Endometrium (tissue), 2 donors: ENCODE data around the gene RSRC1.

Source experiments
- FAIRE-seq: peaks from 2 replicates; lab custom pipeline; 2012; peaks lifted over from hg19 to GRCh38; lab: Jason Lieb, UNC
- donor health status: control.
- donor health status: control.

The RSRC1 gene

GRCh38 chr3:158228942-158229341 lies 119.1 kb downstream of the RSRC1 start:
- peak; percentile 45 for FAIRE-seq

GRCh38 chr3:158233791-158234190 lies 123.9 kb downstream of the RSRC1 start:
- FAIRE-seq = no peak

- no peak for FAIRE-seq
These were observed 134.4 kb downstream of the RSRC1 start for GRCh38 chr3:158244274-158244673.

GRCh38 chr3:158247288-158247687 lies 137.4 kb downstream of the RSRC1 start:
- FAIRE-seq = no peak

- FAIRE-seq = no peak
These were observed 138.4 kb downstream of the RSRC1 start for GRCh38 chr3:158248261-158248660.

GRCh38 chr3:158249183-158249582 lies 139.3 kb downstream of the RSRC1 start:
- no peak for FAIRE-seq

GRCh38 chr3:158258619-158259018 lies 148.7 kb downstream of the RSRC1 start:
- no peak for FAIRE-seq

GRCh38 chr3:158260392-158260791 lies 150.5 kb downstream of the RSRC1 start:
- FAIRE-seq = no peak

- FAIRE-seq = no peak
These were observed 151.6 kb downstream of the RSRC1 start for GRCh38 chr3:158261371-158261991.

GRCh38 chr3:158264894-158265293 lies 155.0 kb downstream of the RSRC1 start:
- FAIRE-seq = no peak

GRCh38 chr3:158267015-158267414 lies 157.1 kb downstream of the RSRC1 start:
- no peak for FAIRE-seq

GRCh38 chr3:158269942-158270341 lies 160.1 kb downstream of the RSRC1 start:
- no peak for FAIRE-seq

- no peak for FAIRE-seq
These were observed 162.2 kb downstream of the RSRC1 start for GRCh38 chr3:158272081-158272480.

- FAIRE-seq = no peak
These were observed 163.8 kb downstream of the RSRC1 start for GRCh38 chr3:158273656-158274055.

GRCh38 chr3:158278187-158278586 lies 168.3 kb downstream of the RSRC1 start:
- FAIRE-seq = no peak

GRCh38 chr3:158279609-158280008 lies 169.7 kb downstream of the RSRC1 start:
- no peak for FAIRE-seq

GRCh38 chr3:158295771-158296170 lies 185.9 kb downstream of the RSRC1 start:
- no peak for FAIRE-seq

GRCh38 chr3:158297940-158298339 lies 188.1 kb downstream of the RSRC1 start:
- FAIRE-seq = peak; percentile 29

- no peak for FAIRE-seq
These were observed 198.5 kb downstream of the RSRC1 start for GRCh38 chr3:158308236-158308928.

- no peak for FAIRE-seq
These were observed 202.8 kb downstream of the RSRC1 start for GRCh38 chr3:158312560-158313141.

GRCh38 chr3:158313338-158313927 lies 203.5 kb downstream of the RSRC1 start:
- FAIRE-seq = no peak

- FAIRE-seq = no peak
These were observed 204.8 kb downstream of the RSRC1 start for GRCh38 chr3:158314426-158315357.
